ENCODE measurements around the gene AGR3. TPM values are rescaled to one million over a fixed set of nuclear protein-coding genes. Genes with fewer than 3 reads are reported as not detected.

The AGR3 gene
- polyA plus RNA-seq, 1 experiment, result not detected

- ChIA-PET CTCF (interaction anchor here (1.2 to 2.2 kb wide), 2 partner anchors 34 to 36 kb away, joined by 3 to 9 read pairs; no protein-coding TSS in a partner anchor), POLR2A (no interaction called here)
- Histone ChIP-seq H3K27me3 (ENCODE audit: control insufficient read depth, insufficient read depth, low read length) (no peaks in the 10 kb centered on the region), H3K27ac (ENCODE audit: low read depth, low read length) (no peak overlapping the region), H3K9me3 (ENCODE audit: control insufficient read depth, insufficient read depth, low read length) (no peaks in the 10 kb centered on the region), H3K4me3 (ENCODE audit: low read depth, low read length) (no peak overlapping the region)
- DNase-seq (ENCODE audit: low read depth, low spot score), result no peak
- TF ChIP-seq CTCF (IDR thresholded peaks at IDR 0.05; ENCODE audit: low read depth, low read length), result no peak
These were observed 2.1 kb upstream of the AGR3 start for GRCh38 chr7:16883918-16884317.

DNA sequence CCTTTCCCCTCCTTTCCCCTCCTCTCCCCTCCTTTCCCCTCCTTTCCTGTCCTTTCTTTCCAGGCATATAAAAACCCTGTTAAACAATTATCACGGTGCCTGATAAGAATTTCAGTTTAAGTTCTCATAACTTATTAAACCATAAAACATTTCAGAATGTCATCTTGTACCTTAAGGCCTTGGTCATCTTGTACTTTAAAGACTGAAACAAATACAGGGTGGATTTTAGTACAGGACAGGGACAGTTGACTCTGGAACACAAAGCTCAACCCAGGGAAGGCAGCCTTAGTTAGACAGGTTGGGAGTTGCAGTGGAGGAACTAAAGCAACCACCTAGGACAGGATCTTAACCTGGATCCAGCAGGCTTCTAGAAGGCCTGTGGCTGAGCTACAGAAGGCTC, 1.2 kb downstream of the AGR3 start:
- DNase-seq (ENCODE audit: low read depth, low spot score), result no peak
- ChIA-PET POLR2A (no interaction called here), CTCF (interaction anchor here (0.6 to 2.5 kb wide), 2 partner anchors 11 to 38 kb away, joined by 3 to 14 read pairs; no protein-coding TSS in a partner anchor)
- Histone ChIP-seq H3K27ac (ENCODE audit: low read depth, low read length) (no peak overlapping the region), H3K4me3 (ENCODE audit: low read depth, low read length) (no peak overlapping the region), H3K27me3 (ENCODE audit: control insufficient read depth, insufficient read depth, low read length) (no peaks in the 10 kb centered on the region), H3K9me3 (ENCODE audit: control insufficient read depth, insufficient read depth, low read length) (no peaks in the 10 kb centered on the region)
- no peak for TF ChIP-seq CTCF (IDR thresholded peaks at IDR 0.05; ENCODE audit: low read depth, low read length)

- no peak overlapping the region for H3K27ac ChIP-seq (ENCODE audit: low read depth, low read length)
- H3K4me3 ChIP-seq (ENCODE audit: low read depth, low read length), result no peak overlapping the region
- POLR2A ChIA-PET, result no interaction called here
- H3K9me3 ChIP-seq (ENCODE audit: control insufficient read depth, insufficient read depth, low read length), result no peaks in the 10 kb centered on the region
- TF ChIP-seq CTCF (IDR thresholded peaks at IDR 0.05; ENCODE audit: low read depth, low read length), result no peak
- CTCF ChIA-PET, result interaction anchor here (1.0 to 1.2 kb wide), 2 partner anchors 13 to 39 kb away, joined by 3 to 6 read pairs; no protein-coding TSS in a partner anchor
- DNase-seq (ENCODE audit: low read depth, low spot score), result no peak
- no peaks in the 10 kb centered on the region for H3K27me3 ChIP-seq (ENCODE audit: control insufficient read depth, insufficient read depth, low read length)
These were observed 2.6 kb downstream of the AGR3 start for GRCh38 chr7:16879181-16879580.

DNA sequence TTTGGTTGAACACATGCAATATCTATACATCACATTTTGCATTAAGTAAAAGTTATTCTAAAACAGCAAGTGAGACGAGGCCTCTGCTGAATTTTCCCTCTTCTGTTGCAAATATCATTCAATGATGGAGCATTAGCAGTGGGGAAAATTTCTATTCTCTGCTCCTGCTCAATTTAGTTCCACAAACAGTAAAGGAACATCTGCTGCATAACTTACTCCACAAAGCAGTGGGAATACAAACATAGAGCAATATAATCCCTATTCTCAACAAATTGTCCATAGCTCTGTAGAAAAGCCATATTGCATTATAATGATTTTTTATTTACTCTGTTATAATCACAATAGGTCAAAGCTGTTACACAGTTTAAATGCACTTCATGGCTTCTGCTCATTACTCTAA, 5.9 kb downstream of the AGR3 start:
- Histone ChIP-seq H3K27me3 (ENCODE audit: control insufficient read depth, insufficient read depth, low read length) (no peaks in the 10 kb centered on the region), H3K4me3 (ENCODE audit: low read depth, low read length) (no peak overlapping the region), H3K27ac (ENCODE audit: low read depth, low read length) (no peak overlapping the region), H3K9me3 (ENCODE audit: control insufficient read depth, insufficient read depth, low read length) (no peaks in the 10 kb centered on the region)
- TF ChIP-seq CTCF (IDR thresholded peaks at IDR 0.05; ENCODE audit: low read depth, low read length), result no peak
- ChIA-PET POLR2A (no interaction called here), CTCF (no interaction called here)
- no peak for DNase-seq (ENCODE audit: low read depth, low spot score)

- POLR2A ChIA-PET, result no interaction called here
- TF ChIP-seq CTCF (IDR thresholded peaks at IDR 0.05; ENCODE audit: low read depth, low read length), result no peak
- CTCF ChIA-PET, result interaction anchor here (0.9 to 1.9 kb wide), 2 partner anchors 11 to 44 kb away, joined by 3 to 8 read pairs; no protein-coding TSS in a partner anchor
- Histone ChIP-seq H3K4me3 (ENCODE audit: low read depth, low read length) (no peak overlapping the region), H3K27me3 (ENCODE audit: control insufficient read depth, insufficient read depth, low read length) (no peaks in the 10 kb centered on the region), H3K27ac (ENCODE audit: low read depth, low read length) (no peak overlapping the region), H3K9me3 (ENCODE audit: control insufficient read depth, insufficient read depth, low read length) (no peaks in the 10 kb centered on the region)
- DNase-seq (ENCODE audit: low read depth, low spot score), result no peak
These were observed 7.7 kb downstream of the AGR3 start for GRCh38 chr7:16874066-16874465.
